Activated T-helper 2 cell treated with anti-CD3 and anti-CD28 coated beads, Interferon-gamma antibody, Interleukin-2, Interleukin-4, amounts not matched to agents 10 μg/mL and 5 μg/mL and 100 μg/mL, durations not matched to agents 14 hours and 24 hours and 36 hours (primary cell): ENCODE data around the gene ZNF563. TPM values are rescaled to one million over a fixed set of nuclear protein-coding genes. Genes with fewer than 3 reads are reported as not detected.
"Not testable (repeated sequence)": the region's sequence is repeated elsewhere in the genome, so short reads cannot be mapped to it uniquely, and the experiment has no call there.

Source experiments
- DNase-seq: peaks from one replicate; pipeline ENCODE4 v3.0.0; 2021; ENCODE audit warnings: low spot score
- H3K27ac Mint-ChIP-seq: one replicate; pipeline ENCODE4 v1.8.0; 2021; ENCODE audit warnings: mixed read lengths
- H3K27me3 Mint-ChIP-seq: one replicate; pipeline ENCODE4 v1.8.0; 2021; ENCODE audit warnings: low read depth, mixed read lengths
- H3K36me3 Mint-ChIP-seq: one replicate; pipeline ENCODE4 v1.8.0; 2021; ENCODE audit warnings: low read depth, mixed read lengths
- H3K4me1 Mint-ChIP-seq: one replicate; pipeline ENCODE4 v1.8.0; 2021; ENCODE audit warnings: low read depth, mixed read lengths
- H3K4me3 Mint-ChIP-seq: one replicate; pipeline ENCODE4 v1.8.0; 2021; ENCODE audit warnings: low read depth, mild to moderate bottlenecking, moderate library complexity, mixed read lengths
- H3K9me3 Mint-ChIP-seq: one replicate; pipeline ENCODE4 v1.8.0; 2021; ENCODE audit warnings: mixed read lengths
- intact Hi-C: fragments of 100-400 bp; cut with micrococcal nuclease; formaldehyde crosslinking; loops from one replicate; pipeline ENCODE4 v1.15.1; 2023
- total RNA-seq: library from RNA; stranded (reverse); gene quantifications from 2 replicates; pipeline ENCODE4 v1.2.3, GENCODE V29; 2022

Gene ZNF563
- 2.3 and 4.2 TPM in 2 replicates for total RNA-seq

- intact Hi-C loops = loop anchor here (1.0 to 5.0 kb wide), 4 partner anchors 39 to 219 kb away; partner anchors contain the start of genes ZNF44, ZNF443, ZNF564 and ZNF799
- DNase-seq = peak; percentile 97
- peaks cover 6% of the 10 kb centered on the region for H3K9me3 Mint-ChIP-seq
- H3K4me1 Mint-ChIP-seq = peaks cover 32% of the 10 kb centered on the region
- peaks cover 6% of the 10 kb centered on the region for H3K36me3 Mint-ChIP-seq
- H3K4me3 Mint-ChIP-seq = peak within 1 kb of the TSS; percentile 98
- no peaks in the 10 kb centered on the region for H3K27me3 Mint-ChIP-seq
- peak within 1 kb of the TSS; percentile 97 for H3K27ac Mint-ChIP-seq
These were observed at the start of gene ZNF563 for GRCh38 chr19:12333162-12334159. Gene ZNF563, minus strand, starts transcription at chr19:12333633. Its CDS starts 151 bp downstream, at chr19:12333482.

GRCh38 chr19:12380444-12380737, 47.0 kb upstream of the ZNF563 start:
- no peak for DNase-seq
- Mint-ChIP-seq H3K36me3 (peaks cover 21% of the 10 kb centered on the region), H3K27ac (no peak overlapping the region), H3K9me3 (peaks cover 64% of the 10 kb centered on the region), H3K4me3 (no peak overlapping the region), H3K4me1 (no peaks in the 10 kb centered on the region), H3K27me3 (no peaks in the 10 kb centered on the region)
- intact Hi-C loops = no loop called here

GRCh38 chr19:12379732-12380443, 46.5 kb upstream of the ZNF563 start:
- H3K27ac Mint-ChIP-seq = no peak overlapping the region
- H3K4me3 Mint-ChIP-seq = no peak overlapping the region
- peaks cover 21% of the 10 kb centered on the region for H3K36me3 Mint-ChIP-seq
- no peaks in the 10 kb centered on the region for H3K4me1 Mint-ChIP-seq
- H3K27me3 Mint-ChIP-seq = no peaks in the 10 kb centered on the region
- intact Hi-C loops = no loop called here
- DNase-seq = no peak
- H3K9me3 Mint-ChIP-seq = peaks cover 63% of the 10 kb centered on the region

- Mint-ChIP-seq H3K27ac (no peak overlapping the region), H3K4me3 (no peak overlapping the region), H3K4me1 (no peaks in the 10 kb centered on the region), H3K36me3 (no peaks in the 10 kb centered on the region), H3K9me3 (peaks cover 56% of the 10 kb centered on the region), H3K27me3 (no peaks in the 10 kb centered on the region)
- no peak for DNase-seq
- intact Hi-C loops = no loop called here
These were observed 40.6 kb upstream of the ZNF563 start for GRCh38 chr19:12374026-12374425.

GRCh38 chr19:12365236-12366162, 32.1 kb upstream of the ZNF563 start, which contains the start of gene ZNF442:
Gene ZNF442, minus strand, starts transcription at chr19:12365683. Its CDS starts 2,052 bp downstream, at chr19:12363631.
- DNase-seq = peak; percentile 64
- peaks cover 30% of the 10 kb centered on the region for H3K9me3 Mint-ChIP-seq
- no peak within 1 kb of the TSS for H3K27ac Mint-ChIP-seq
- peaks cover 1% of the 10 kb centered on the region for H3K27me3 Mint-ChIP-seq
- intact Hi-C loops = loop anchor here (1.0 kb wide), 1 partner anchor 34 kb away; no protein-coding TSS in a partner anchor
- H3K36me3 Mint-ChIP-seq = peaks cover 6% of the 10 kb centered on the region
- H3K4me1 Mint-ChIP-seq = peaks cover 7% of the 10 kb centered on the region
- H3K4me3 Mint-ChIP-seq = peak within 1 kb of the TSS; percentile 86

GRCh38 chr19:12364391-12365235, 31.2 kb upstream of the ZNF563 start:
- no peak overlapping the region for H3K27ac Mint-ChIP-seq
- peaks cover 29% of the 10 kb centered on the region for H3K9me3 Mint-ChIP-seq
- DNase-seq = no peak
- peaks cover 6% of the 10 kb centered on the region for H3K36me3 Mint-ChIP-seq
- H3K4me1 Mint-ChIP-seq = peaks cover 7% of the 10 kb centered on the region
- intact Hi-C loops = loop anchor here (1.0 kb wide), 1 partner anchor 33 kb away; no protein-coding TSS in a partner anchor
- peak overlapping the region; percentile 76 for H3K4me3 Mint-ChIP-seq
- H3K27me3 Mint-ChIP-seq = peaks cover 1% of the 10 kb centered on the region

- DNase-seq, H3K36me3 Mint-ChIP-seq, intact Hi-C loops, H3K4me1 Mint-ChIP-seq, H3K4me3 Mint-ChIP-seq, H3K27me3 Mint-ChIP-seq, H3K27ac Mint-ChIP-seq: not testable (repeated sequence)
- H3K9me3 Mint-ChIP-seq = peaks cover 37% of the 10 kb centered on the region
These were observed 28.8 kb upstream of the ZNF563 start for GRCh38 chr19:12362236-12362635.

- Mint-ChIP-seq H3K4me1 (no peaks in the 10 kb centered on the region), H3K36me3 (peaks cover 27% of the 10 kb centered on the region)
- intact Hi-C loops = no loop called here
These were observed 19.9 kb upstream of the ZNF563 start for GRCh38 chr19:12353375-12353774.

GRCh38 chr19:12350890-12351197, 17.4 kb upstream of the ZNF563 start:
- Mint-ChIP-seq H3K36me3 (peaks cover 25% of the 10 kb centered on the region), H3K4me1 (no peaks in the 10 kb centered on the region), H3K9me3 (peaks cover 81% of the 10 kb centered on the region), H3K4me3 (no peak overlapping the region), H3K27ac (no peak overlapping the region), H3K27me3 (no peaks in the 10 kb centered on the region)
- DNase-seq = no peak
- intact Hi-C loops = no loop called here

More at GRCh38 chr19:12353375-12353774, 19.9 kb upstream of the ZNF563 start:
- Mint-ChIP-seq H3K27me3 (no peaks in the 10 kb centered on the region), H3K4me3 (no peak overlapping the region), H3K9me3 (peaks cover 80% of the 10 kb centered on the region), H3K27ac (no peak overlapping the region)
- no peak for DNase-seq

- no peak for DNase-seq
- H3K27me3 Mint-ChIP-seq = no peaks in the 10 kb centered on the region
- peaks cover 25% of the 10 kb centered on the region for H3K36me3 Mint-ChIP-seq
- no peak overlapping the region for H3K27ac Mint-ChIP-seq
- H3K9me3 Mint-ChIP-seq = peaks cover 84% of the 10 kb centered on the region
- intact Hi-C loops = no loop called here
- H3K4me1 Mint-ChIP-seq = no peaks in the 10 kb centered on the region
- no peak overlapping the region for H3K4me3 Mint-ChIP-seq
These were observed 16.9 kb upstream of the ZNF563 start for GRCh38 chr19:12350185-12350889.

- Mint-ChIP-seq H3K9me3 (peaks cover 72% of the 10 kb centered on the region), H3K4me1 (no peaks in the 10 kb centered on the region)
These were observed 13.5 kb upstream of the ZNF563 start for GRCh38 chr19:12346896-12347295.

More at GRCh38 chr19:12346896-12347295, 13.5 kb upstream of the ZNF563 start:
- intact Hi-C loops = no loop called here
- Mint-ChIP-seq H3K27ac (no peak overlapping the region), H3K27me3 (no peaks in the 10 kb centered on the region), H3K36me3 (peaks cover 21% of the 10 kb centered on the region), H3K4me3 (no peak overlapping the region)
- no peak for DNase-seq
